AG09319 (cell line): ENCODE data around the gene KDF1.

Source experiments
- DNase-seq: peaks from one replicate; pipeline ENCODE4 v3.0.0-alpha.2; 2010; ENCODE audit warnings: low read depth; ENCODE audit errors: extremely low read depth
- CTCF ChIP-seq: IDR thresholded peaks from 2 replicates; pipeline ENCODE4 v1.5.1; 2011; ENCODE audit warnings: low read depth, mild to moderate bottlenecking, inconsistent platforms, low read length, moderate library complexity

KDF1 gene

GRCh38 chr1:26976621-26977510 is 16.6 kb upstream of the KDF1 start:
- no peak for DNase-seq
- TF ChIP-seq CTCF = no peak

DNA sequence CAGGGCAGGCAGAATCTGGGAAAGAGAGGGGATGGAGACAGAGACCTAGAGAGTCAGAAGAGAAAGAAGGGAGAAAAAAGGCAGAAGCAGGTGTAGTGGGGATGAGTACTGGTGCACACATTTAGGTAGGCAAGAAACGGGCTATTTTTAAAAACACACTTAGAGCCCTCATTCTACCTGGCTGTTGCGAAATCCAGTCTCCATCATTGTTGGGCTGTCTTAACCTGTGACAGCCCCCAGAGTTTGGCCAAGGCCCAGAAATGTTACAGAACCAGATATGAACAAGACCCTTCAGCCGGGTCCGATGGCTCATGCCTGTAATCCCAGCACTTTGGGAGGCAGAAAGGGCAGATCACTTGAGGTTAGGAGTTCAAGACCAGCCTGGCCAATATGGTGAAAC is 12.6 kb upstream of the KDF1 start:
- no peak for TF ChIP-seq CTCF
- no peak for DNase-seq

- TF ChIP-seq CTCF = no peak
- no peak for DNase-seq
These were observed 12.1 kb upstream of the KDF1 start for GRCh38 chr1:26972390-26972789.

- no peak for TF ChIP-seq CTCF
- DNase-seq = no peak
These were observed 11.3 kb upstream of the KDF1 start for GRCh38 chr1:26971590-26971989.

GRCh38 chr1:26970810-26971209 is 10.5 kb upstream of the KDF1 start:
- DNase-seq = no peak
- TF ChIP-seq CTCF = no peak

DNA sequence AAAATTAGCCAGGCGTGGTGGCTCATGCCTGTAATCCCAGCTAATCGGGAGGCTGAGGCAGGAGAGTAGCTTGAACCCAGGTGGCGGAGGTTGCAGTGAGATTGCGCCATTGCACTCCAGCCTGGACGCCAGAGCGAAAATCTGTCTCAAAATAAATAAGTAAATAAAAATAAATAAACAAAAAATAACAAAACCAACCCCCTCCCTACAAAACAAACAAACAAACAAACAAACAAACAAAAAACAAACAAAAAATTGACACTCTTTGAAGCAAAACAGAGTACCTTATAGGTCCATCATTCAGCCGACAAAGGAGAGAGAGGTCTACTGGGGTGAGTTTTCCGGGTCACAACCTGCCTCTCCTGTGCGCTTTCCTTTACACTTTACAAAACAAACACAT is 5.4 kb upstream of the KDF1 start:
- TF ChIP-seq CTCF = no peak
- DNase-seq = no peak

- TF ChIP-seq CTCF = no peak
- DNase-seq = no peak
These were observed 4.9 kb upstream of the KDF1 start for GRCh38 chr1:26965213-26965612.
